HL-60 (cell line): Measurements from ENCODE around the gene IFNLR1.

Source experiments
- DNase-seq, 2 experiments: peaks; one replicate each; pipeline ENCODE4 v3.0.0-alpha.2; 2010 to 2020; ENCODE audit warnings: low read depth in 1 of 2, low spot score in 1 of 2
- H3K27ac ChIP-seq: fragments of 250-450 bp; sonication (Bioruptor Pico); replicated peaks from 2 replicates; pipeline ENCODE4 v1.5.1; 2020; ENCODE audit warnings: mild to moderate bottlenecking, moderate library complexity
- H3K27me3 ChIP-seq: fragments of 250-450 bp; sonication (Bioruptor Pico); 2 replicates; pipeline ENCODE4 v1.5.1; 2021; ENCODE audit warnings: mild to moderate bottlenecking, moderate library complexity; ENCODE audit not compliant: insufficient read depth, poor library complexity, severe bottlenecking
- H3K4me3 ChIP-seq: replicated peaks from 2 replicates; pipeline ENCODE4 v1.5.1; 2011; ENCODE audit warnings: mild to moderate bottlenecking, control low read depth, low read length; ENCODE audit not compliant: insufficient read depth
- GABPA ChIP-seq: IDR thresholded peaks from 2 replicates; pipeline ENCODE4 v1.6.1; 2012; ENCODE audit warnings: low read depth
- POLR2AphosphoS5 ChIP-seq: IDR thresholded peaks from 2 replicates; pipeline ENCODE4 v1.6.1; 2012; ENCODE audit warnings: low read depth
- SPI1 ChIP-seq: IDR thresholded peaks from 2 replicates; pipeline ENCODE4 v1.6.1; 2012; ENCODE audit warnings: low read depth, mild to moderate bottlenecking, borderline replicate concordance
- TF ChIP-seq, protein P1 (sequence below): IDR thresholded peaks from one replicate; pipeline ENCODE4 v1.5.1; 2011; ENCODE audit warnings: low read length, control low read depth, inconsistent platforms; ENCODE audit not compliant: insufficient read depth
- TF ChIP-seq, protein P2 (sequence below): IDR thresholded peaks from 2 replicates; pipeline ENCODE4 v1.6.1; 2012; ENCODE audit warnings: low read depth; ENCODE audit not compliant: insufficient replicate concordance

Gene IFNLR1

GRCh38 chr1:24109686-24110475 lies 77.2 kb downstream of the IFNLR1 start:
- no peak for TF ChIP-seq POLR2AphosphoS5
- TF ChIP-seq GABPA, result no peak
- TF ChIP-seq, protein P1, sequence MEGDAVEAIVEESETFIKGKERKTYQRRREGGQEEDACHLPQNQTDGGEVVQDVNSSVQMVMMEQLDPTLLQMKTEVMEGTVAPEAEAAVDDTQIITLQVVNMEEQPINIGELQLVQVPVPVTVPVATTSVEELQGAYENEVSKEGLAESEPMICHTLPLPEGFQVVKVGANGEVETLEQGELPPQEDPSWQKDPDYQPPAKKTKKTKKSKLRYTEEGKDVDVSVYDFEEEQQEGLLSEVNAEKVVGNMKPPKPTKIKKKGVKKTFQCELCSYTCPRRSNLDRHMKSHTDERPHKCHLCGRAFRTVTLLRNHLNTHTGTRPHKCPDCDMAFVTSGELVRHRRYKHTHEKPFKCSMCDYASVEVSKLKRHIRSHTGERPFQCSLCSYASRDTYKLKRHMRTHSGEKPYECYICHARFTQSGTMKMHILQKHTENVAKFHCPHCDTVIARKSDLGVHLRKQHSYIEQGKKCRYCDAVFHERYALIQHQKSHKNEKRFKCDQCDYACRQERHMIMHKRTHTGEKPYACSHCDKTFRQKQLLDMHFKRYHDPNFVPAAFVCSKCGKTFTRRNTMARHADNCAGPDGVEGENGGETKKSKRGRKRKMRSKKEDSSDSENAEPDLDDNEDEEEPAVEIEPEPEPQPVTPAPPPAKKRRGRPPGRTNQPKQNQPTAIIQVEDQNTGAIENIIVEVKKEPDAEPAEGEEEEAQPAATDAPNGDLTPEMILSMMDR, result no peak
- no peak for TF ChIP-seq SPI1
- TF ChIP-seq, protein P2, sequence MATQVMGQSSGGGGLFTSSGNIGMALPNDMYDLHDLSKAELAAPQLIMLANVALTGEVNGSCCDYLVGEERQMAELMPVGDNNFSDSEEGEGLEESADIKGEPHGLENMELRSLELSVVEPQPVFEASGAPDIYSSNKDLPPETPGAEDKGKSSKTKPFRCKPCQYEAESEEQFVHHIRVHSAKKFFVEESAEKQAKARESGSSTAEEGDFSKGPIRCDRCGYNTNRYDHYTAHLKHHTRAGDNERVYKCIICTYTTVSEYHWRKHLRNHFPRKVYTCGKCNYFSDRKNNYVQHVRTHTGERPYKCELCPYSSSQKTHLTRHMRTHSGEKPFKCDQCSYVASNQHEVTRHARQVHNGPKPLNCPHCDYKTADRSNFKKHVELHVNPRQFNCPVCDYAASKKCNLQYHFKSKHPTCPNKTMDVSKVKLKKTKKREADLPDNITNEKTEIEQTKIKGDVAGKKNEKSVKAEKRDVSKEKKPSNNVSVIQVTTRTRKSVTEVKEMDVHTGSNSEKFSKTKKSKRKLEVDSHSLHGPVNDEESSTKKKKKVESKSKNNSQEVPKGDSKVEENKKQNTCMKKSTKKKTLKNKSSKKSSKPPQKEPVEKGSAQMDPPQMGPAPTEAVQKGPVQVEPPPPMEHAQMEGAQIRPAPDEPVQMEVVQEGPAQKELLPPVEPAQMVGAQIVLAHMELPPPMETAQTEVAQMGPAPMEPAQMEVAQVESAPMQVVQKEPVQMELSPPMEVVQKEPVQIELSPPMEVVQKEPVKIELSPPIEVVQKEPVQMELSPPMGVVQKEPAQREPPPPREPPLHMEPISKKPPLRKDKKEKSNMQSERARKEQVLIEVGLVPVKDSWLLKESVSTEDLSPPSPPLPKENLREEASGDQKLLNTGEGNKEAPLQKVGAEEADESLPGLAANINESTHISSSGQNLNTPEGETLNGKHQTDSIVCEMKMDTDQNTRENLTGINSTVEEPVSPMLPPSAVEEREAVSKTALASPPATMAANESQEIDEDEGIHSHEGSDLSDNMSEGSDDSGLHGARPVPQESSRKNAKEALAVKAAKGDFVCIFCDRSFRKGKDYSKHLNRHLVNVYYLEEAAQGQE, result no peak
- H3K27me3 ChIP-seq, result no peaks in the 10 kb centered on the region
- no peak overlapping the region for H3K4me3 ChIP-seq
- no peak overlapping the region for H3K27ac ChIP-seq
- DNase-seq, result no peak

DNA sequence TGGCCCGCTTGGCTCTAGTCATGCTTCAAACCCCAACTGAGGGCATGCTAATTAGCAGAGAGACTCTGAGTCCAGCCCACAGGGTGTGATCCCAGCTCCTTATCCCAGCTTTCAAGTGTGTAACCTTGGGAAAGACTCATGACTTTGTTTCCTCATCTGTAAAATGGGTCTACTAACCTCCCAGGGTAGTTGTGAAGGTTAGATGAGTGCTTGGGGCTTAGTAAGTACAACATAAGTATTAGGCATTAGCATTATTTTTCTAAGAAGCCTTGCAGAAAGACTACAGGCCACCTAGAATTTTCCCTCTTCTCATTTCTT lies 78.0 kb downstream of the IFNLR1 start:
- Histone ChIP-seq H3K4me3 (no peak overlapping the region), H3K27ac (no peak overlapping the region), H3K27me3 (no peaks in the 10 kb centered on the region)
- no peak for DNase-seq
- TF ChIP-seq SPI1 (no peak), GABPA (no peak), POLR2AphosphoS5 (no peak)
- TF ChIP-seq, protein P2, result no peak
- TF ChIP-seq, protein P1, result no peak

DNA sequence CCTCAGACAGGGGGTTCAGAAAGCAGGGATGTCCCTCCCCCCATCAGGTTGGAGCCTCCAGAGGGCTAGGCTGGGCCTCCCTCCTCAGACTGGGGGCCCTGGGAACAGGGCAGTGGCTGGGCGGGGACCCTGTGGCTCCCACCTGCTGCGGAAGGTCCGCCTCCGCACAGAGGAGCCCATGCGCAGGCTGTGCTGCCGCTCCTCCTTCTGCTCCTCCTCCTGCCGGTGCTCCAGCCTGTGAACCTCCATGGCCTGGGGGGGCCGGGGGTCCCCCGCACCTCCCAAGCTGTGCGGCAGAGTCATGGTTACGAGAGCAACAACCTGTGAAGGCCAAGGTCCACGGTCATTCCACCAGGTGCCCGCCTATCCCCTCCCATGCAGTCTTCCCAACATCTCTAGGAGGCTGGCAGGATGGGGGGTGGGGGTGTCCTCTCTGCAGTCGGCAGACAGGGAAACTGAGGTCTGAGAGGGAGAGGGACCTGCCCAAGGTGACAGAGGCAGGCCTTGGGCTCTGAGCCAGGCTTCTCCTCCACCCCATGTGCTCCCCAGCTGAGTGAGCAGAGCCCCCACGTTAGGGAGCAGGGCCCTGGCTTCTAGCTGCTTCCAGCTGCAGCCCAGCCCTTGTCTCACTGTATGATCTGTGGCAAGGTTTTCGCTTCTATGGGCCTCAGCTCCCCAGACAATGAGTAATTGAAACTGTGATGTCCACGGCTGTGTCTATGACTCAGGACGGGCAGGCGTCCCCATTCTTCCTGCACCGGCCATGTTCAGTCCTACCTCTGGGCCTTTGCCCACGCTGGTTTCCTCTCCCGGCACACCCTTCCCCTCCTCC lies 78.5 kb downstream of the IFNLR1 start:
- TF ChIP-seq POLR2AphosphoS5 (no peak), GABPA (no peak), SPI1 (no peak)
- TF ChIP-seq, protein P1, result no peak
- TF ChIP-seq, protein P2, result no peak
- no peaks in the 10 kb centered on the region for H3K27me3 ChIP-seq
- no peak overlapping the region for H3K4me3 ChIP-seq
- DNase-seq, result no peak
- no peak overlapping the region for H3K27ac ChIP-seq
